Gastroesophageal sphincter (tissue), 3 donors: Measurements from ENCODE around the gene MACROD2.

Source experiments
- EP300 ChIP-seq: sonication (generic); formaldehyde crosslinking; IDR thresholded peaks from one replicate; pipeline ENCODE4 v1.6.1; 2017; ENCODE audit warnings: antibody characterized with exemption, mild to moderate bottlenecking
- POLR2A ChIP-seq, 2 donors: fragments of 450-650 bp; IDR thresholded peaks; one replicate each; pipeline ENCODE4 v1.6.1; 2017; ENCODE audit warnings: antibody characterized with exemption in 2 of 2, mild to moderate bottlenecking in 2 of 2, moderate library complexity in 1 of 2
- POLR2AphosphoS5 ChIP-seq: sonication (generic); formaldehyde crosslinking; IDR thresholded peaks from one replicate; pipeline ENCODE4 v1.6.1; 2017; ENCODE audit warnings: antibody characterized with exemption
- TF ChIP-seq, protein P1 (sequence below), 4 experiments: fragments of 200-600 bp in 2 of 4; fragments of 450-650 bp in 2 of 4; sonication (generic) in 1 of 4; IDR thresholded peaks; one replicate each; pipeline ENCODE4 v1.5.1; 2017 to 2019; ENCODE audit warnings: antibody characterized with exemption in 4 of 4, mild to moderate bottlenecking in 2 of 4, moderate library complexity in 2 of 4

DNA sequence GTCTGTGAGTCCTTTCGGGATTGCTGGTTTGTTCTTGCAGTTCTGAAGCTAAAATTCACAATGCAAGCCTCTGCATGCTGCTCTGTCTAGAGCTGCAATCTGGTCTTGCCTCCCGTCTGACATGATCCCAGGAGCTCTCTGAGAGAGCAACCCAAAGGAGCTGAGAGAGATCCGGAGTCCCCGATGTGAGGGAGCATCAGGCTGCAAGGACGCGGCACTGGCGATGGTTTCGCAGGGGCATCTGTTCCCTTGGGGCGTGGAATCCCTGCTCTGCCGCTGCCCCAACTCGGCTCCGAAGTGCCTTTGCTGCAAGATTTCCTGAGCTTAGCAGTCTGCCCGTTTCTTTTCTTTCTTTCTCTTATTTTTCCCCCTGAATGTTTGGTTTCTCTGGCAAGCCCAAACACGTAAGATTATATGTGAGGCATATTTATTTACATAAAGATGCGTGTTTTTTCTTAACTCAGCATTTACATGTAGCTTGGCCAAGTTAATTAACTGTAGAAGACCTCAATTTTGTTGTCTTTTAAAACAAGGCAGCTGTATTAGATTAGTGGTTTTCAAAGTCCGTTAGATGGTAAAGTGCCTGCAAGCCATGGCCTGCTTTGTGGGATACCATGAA is 1704.9 kb downstream of the MACROD2 start:
- TF ChIP-seq, protein P1, sequence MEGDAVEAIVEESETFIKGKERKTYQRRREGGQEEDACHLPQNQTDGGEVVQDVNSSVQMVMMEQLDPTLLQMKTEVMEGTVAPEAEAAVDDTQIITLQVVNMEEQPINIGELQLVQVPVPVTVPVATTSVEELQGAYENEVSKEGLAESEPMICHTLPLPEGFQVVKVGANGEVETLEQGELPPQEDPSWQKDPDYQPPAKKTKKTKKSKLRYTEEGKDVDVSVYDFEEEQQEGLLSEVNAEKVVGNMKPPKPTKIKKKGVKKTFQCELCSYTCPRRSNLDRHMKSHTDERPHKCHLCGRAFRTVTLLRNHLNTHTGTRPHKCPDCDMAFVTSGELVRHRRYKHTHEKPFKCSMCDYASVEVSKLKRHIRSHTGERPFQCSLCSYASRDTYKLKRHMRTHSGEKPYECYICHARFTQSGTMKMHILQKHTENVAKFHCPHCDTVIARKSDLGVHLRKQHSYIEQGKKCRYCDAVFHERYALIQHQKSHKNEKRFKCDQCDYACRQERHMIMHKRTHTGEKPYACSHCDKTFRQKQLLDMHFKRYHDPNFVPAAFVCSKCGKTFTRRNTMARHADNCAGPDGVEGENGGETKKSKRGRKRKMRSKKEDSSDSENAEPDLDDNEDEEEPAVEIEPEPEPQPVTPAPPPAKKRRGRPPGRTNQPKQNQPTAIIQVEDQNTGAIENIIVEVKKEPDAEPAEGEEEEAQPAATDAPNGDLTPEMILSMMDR (IDR thresholded peaks at IDR 0.05): no peak
- no peak for TF ChIP-seq POLR2A (IDR thresholded peaks at IDR 0.05)
- no peak for TF ChIP-seq EP300
- TF ChIP-seq POLR2AphosphoS5: no peak
